Raji (cell line): Measurements from ENCODE around the gene CBLC.

ENCODE experiments used
- POLR2A ChIP-seq: IDR thresholded peaks from 2 replicates; pipeline ENCODE4 v1.6.1; 2011; ENCODE audit warnings: low read depth, low read length, control low read depth; ENCODE audit not compliant: insufficient read depth

The CBLC gene

DNA sequence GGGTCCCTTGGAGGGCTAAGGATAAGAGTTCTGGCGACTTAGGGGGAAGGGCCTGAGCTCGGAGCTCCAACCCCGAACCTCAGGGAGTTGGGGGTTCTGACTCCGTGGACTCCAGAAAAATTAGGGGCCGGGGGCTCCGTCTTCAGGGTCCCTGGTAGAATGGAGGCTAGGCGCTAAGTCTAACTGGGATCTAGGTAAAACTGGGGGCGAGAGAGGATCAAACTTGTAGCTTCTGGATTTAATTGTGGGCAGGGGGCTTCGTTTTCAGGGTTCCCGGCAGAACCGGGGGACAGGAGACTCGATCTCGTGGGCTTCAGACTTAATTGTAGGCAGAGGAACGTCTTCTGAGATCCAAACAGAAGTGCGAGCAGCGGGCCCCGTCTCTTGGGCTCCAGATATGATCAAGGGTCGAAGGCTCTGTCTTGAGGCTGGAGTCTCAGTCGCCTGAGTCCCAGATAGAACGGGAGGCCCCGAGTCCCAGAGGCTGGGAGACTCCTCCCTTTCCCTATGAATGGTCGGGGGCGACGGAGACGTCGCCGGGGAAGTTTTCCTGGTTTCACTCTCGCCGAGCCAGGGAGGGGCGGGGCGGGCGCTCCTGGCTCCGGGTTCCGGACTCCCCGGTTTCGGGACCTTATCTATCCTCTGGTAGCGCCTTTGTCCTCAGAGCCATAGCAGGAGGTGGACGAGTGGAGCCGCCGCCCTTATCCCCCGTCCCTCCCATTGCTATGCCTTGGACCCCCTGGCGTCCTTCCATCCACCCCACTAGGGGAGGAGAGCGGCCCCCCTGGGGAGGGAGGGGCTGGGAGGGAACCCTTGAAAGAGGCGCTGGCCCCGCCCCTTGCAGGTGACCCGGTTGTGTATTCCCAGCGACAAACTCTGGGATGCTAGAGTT lies 69.7 kb downstream of the CBLC start:
- no peak for TF ChIP-seq POLR2A

DNA sequence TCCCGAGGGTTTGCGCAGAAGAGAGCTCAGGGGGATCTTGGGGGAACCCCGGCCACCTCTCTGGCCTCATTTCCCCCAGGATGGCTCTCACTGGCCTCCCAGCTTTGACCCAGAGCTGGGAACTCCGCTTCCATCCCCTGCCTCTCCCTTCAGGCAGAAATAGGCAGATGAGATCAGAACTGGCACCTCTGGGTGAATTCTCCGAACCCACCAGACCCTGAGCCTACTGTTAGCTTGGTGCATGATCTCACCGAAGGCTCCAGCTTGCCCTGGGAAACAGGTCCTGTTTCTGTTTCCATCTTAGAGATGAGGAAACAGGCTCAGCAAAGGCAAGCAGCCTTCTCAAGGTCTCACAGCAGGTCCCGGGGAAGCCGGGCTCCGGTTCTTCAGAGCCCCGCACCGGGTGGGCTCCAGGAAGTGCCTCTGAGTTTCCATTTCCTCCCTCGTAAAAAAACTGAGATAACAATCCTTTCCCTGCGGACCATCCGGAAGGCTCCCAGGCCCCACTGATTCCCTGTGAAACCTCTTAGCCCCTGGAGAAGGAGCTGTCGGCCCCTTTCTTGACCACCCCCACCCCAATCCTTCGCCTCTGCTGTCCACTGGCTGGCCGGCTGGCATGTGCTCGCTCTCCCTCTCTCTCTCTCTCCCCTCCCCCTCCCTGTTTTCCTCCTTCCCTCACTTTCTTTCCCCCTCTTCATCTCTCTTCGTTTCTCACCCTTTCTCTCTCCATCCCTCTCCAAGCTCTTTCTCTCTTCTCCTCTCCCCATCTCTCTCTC lies 70.5 kb downstream of the CBLC start:
- TF ChIP-seq POLR2A = no peak

DNA sequence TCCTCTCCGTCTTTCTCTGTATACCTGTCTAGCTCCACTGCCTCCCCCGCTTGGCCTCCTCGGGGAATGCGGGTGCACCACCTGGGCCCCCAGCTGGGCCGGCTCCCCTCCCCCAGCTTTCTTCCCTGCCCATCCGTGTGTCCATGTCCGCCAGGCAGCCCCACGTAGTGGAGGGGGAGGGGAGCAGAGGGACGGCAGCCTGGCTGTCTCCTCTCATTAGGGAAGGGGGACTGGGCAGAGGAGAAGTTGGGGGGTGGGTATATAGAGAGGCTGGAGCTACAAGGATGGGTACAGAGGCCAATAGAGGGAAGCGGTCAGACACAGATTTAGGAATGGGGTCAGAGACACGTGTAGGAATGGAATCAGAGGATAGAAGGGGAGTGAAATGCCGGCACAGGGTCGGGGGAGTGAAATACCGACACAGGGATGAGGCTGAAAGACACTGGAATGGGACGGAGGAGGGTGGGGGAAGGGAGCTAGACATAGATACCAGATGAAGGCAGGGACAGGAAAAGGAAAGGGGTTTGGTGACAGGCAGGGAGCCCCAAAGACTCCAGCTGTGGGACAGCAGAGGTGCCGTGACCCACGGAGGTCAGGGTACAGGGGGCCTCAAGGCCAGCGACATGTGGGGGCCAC lies 71.2 kb downstream of the CBLC start:
- no peak for TF ChIP-seq POLR2A
